ENCODE data around the gene ATP7B.
"Not testable (repeated sequence)": the region's sequence is repeated elsewhere in the genome, so short reads cannot be mapped to it uniquely, and the experiment has no call there.

Gene ATP7B

GRCh38 chr13:51916962-51917361, 94.3 kb downstream of the ATP7B start:
- no peak overlapping the region for H3K9ac ChIP-seq (ENCODE audit: low read length in 5 of 5)
- no peaks in the 10 kb centered on the region for H3K36me3 ChIP-seq (ENCODE audit: control insufficient read depth in 5 of 5, insufficient read depth in 5 of 5, low read length in 5 of 5)
- H3K27ac ChIP-seq (ENCODE audit: low read depth, low read length): no peak overlapping the region
- H3K4me1 ChIP-seq (ENCODE audit: control insufficient read depth in 5 of 5, insufficient read depth in 5 of 5, low read length in 5 of 5): no peaks in the 10 kb centered on the region
- no peaks in the 10 kb centered on the region for H3K9me3 ChIP-seq (ENCODE audit: control insufficient read depth in 5 of 5, low read length in 5 of 5)
- H3K27me3 ChIP-seq (ENCODE audit: control insufficient read depth in 5 of 5, insufficient read depth in 4 of 5, low read length in 5 of 5): no peaks in the 10 kb centered on the region
- no peak overlapping the region for H3K4me3 ChIP-seq (ENCODE audit: low read depth in 1 of 5, low read length in 5 of 5)

DNA sequence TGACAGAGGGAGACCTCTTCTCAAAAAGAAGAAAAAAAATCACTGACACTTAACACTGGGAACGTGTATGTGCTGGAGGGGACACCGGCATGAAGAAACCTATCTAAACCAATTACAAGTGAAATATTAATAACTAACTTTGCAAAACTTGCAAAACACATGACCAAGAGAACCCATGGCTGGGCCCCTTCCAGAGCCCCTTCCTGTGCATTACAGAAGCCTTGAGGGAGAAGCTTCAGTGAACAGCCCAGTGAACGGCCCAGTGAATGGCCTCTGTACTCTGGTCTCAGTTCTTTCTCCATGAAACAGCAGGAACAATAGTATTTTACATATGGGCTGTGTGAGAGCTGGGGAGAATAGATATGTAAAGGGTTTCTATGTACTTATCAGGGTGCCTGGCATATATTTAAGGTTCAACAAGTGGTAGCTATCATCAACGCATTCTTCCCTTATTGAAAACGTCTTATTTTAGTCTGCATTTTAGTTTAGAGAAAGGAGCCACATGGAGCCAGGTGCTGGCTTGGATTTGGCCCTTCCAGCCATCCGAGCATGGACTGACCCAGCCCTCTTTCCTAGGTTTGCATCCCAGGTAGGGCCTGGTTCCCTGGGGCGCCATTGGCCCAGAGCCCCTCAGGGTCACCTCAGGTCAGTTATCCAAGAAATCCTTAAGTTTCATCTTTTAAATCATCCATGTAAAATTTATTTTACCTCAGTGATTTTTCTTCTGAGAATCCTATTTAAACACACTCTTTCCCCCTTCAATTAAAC, 95.0 kb downstream of the ATP7B start:
- Histone ChIP-seq H3K4me3 (ENCODE audit: low read depth in 1 of 5, low read length in 5 of 5) (no peak overlapping the region), H3K27me3 (ENCODE audit: control insufficient read depth in 5 of 5, insufficient read depth in 4 of 5, low read length in 5 of 5) (no peaks in the 10 kb centered on the region), H3K9me3 (ENCODE audit: control insufficient read depth in 5 of 5, low read length in 5 of 5) (no peaks in the 10 kb centered on the region), H3K27ac (ENCODE audit: low read depth, low read length) (no peak overlapping the region), H3K9ac (ENCODE audit: low read length in 5 of 5) (no peak overlapping the region), H3K36me3 (ENCODE audit: control insufficient read depth in 5 of 5, insufficient read depth in 5 of 5, low read length in 5 of 5) (no peaks in the 10 kb centered on the region), H3K4me1 (ENCODE audit: control insufficient read depth in 5 of 5, insufficient read depth in 5 of 5, low read length in 5 of 5) (no peaks in the 10 kb centered on the region)

- Histone ChIP-seq H3K4me1 (ENCODE audit: control insufficient read depth in 5 of 5, insufficient read depth in 5 of 5, low read length in 5 of 5) (no peaks in the 10 kb centered on the region), H3K4me3 (ENCODE audit: low read depth in 1 of 5, low read length in 5 of 5) (no peak overlapping the region), H3K27ac (ENCODE audit: low read depth, low read length) (no peak overlapping the region), H3K36me3 (ENCODE audit: control insufficient read depth in 5 of 5, insufficient read depth in 5 of 5, low read length in 5 of 5) (no peaks in the 10 kb centered on the region), H3K9ac (ENCODE audit: low read length in 5 of 5) (no peak overlapping the region), H3K9me3 (ENCODE audit: control insufficient read depth in 5 of 5, low read length in 5 of 5) (no peaks in the 10 kb centered on the region), H3K27me3 (ENCODE audit: control insufficient read depth in 5 of 5, insufficient read depth in 4 of 5, low read length in 5 of 5) (no peaks in the 10 kb centered on the region)
Measured at GRCh38 chr13:51914137-51914493, 97.1 kb downstream of the ATP7B start.

- Histone ChIP-seq H3K4me1 (ENCODE audit: control insufficient read depth in 5 of 5, insufficient read depth in 5 of 5, low read length in 5 of 5) (no peaks in the 10 kb centered on the region), H3K27me3 (ENCODE audit: control insufficient read depth in 5 of 5, insufficient read depth in 4 of 5, low read length in 5 of 5) (no peaks in the 10 kb centered on the region), H3K9ac (ENCODE audit: low read length in 5 of 5) (no peak overlapping the region), H3K9me3 (ENCODE audit: control insufficient read depth in 5 of 5, low read length in 5 of 5) (no peaks in the 10 kb centered on the region), H3K4me3 (ENCODE audit: low read depth in 1 of 5, low read length in 5 of 5) (no peak overlapping the region), H3K27ac (ENCODE audit: low read depth, low read length) (no peak overlapping the region), H3K36me3 (ENCODE audit: control insufficient read depth in 5 of 5, insufficient read depth in 5 of 5, low read length in 5 of 5) (no peaks in the 10 kb centered on the region)
Measured at GRCh38 chr13:51913421-51914136, 97.7 kb downstream of the ATP7B start.

- no peak overlapping the region for H3K4me3 ChIP-seq (ENCODE audit: low read depth in 1 of 5, low read length in 5 of 5)
- H3K36me3 ChIP-seq (ENCODE audit: control insufficient read depth in 5 of 5, insufficient read depth in 5 of 5, low read length in 5 of 5): no peaks in the 10 kb centered on the region
- H3K4me1 ChIP-seq (ENCODE audit: control insufficient read depth in 5 of 5, insufficient read depth in 5 of 5, low read length in 5 of 5): no peaks in the 10 kb centered on the region
- H3K9ac ChIP-seq (ENCODE audit: low read length in 5 of 5): no peak overlapping the region
- no peak overlapping the region for H3K27ac ChIP-seq (ENCODE audit: low read depth, low read length)
- no peaks in the 10 kb centered on the region for H3K9me3 ChIP-seq (ENCODE audit: control insufficient read depth in 5 of 5, low read length in 5 of 5)
- H3K27me3 ChIP-seq (ENCODE audit: control insufficient read depth in 5 of 5, insufficient read depth in 4 of 5, low read length in 5 of 5): no peaks in the 10 kb centered on the region
Measured at GRCh38 chr13:51912511-51913225, 98.6 kb downstream of the ATP7B start.

DNA sequence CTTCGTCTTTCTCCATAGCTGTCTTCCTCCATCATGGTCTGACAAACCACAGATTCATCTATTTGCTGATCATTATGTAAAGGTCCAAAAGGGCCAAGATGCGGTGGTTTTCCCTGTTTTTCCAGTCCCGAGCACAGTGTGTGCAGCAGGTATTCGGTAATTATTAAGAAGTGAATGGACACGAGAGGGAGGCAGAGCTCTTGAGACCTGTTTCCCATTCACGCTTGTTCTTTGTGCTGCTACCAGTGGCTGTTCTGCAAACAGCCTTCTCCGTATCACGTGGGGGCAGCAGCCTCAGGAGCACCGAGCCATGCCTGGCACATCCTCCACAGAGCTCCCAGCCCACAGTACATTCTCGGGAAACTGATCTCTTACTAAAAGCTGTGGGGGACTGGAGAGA, 99.2 kb downstream of the ATP7B start:
- Histone ChIP-seq H3K27me3 (ENCODE audit: control insufficient read depth in 5 of 5, insufficient read depth in 4 of 5, low read length in 5 of 5) (no peaks in the 10 kb centered on the region), H3K27ac (ENCODE audit: low read depth, low read length) (no peak overlapping the region), H3K4me3 (ENCODE audit: low read depth in 1 of 5, low read length in 5 of 5) (no peak overlapping the region), H3K9ac (ENCODE audit: low read length in 5 of 5) (no peak overlapping the region), H3K4me1 (ENCODE audit: control insufficient read depth in 5 of 5, insufficient read depth in 5 of 5, low read length in 5 of 5) (no peaks in the 10 kb centered on the region), H3K9me3 (ENCODE audit: control insufficient read depth in 5 of 5, low read length in 5 of 5) (no peaks in the 10 kb centered on the region), H3K36me3 (ENCODE audit: control insufficient read depth in 5 of 5, insufficient read depth in 5 of 5, low read length in 5 of 5) (no peaks in the 10 kb centered on the region)

GRCh38 chr13:51910508-51910907, 100.7 kb downstream of the ATP7B start:
- H3K27me3 ChIP-seq (ENCODE audit: control insufficient read depth in 5 of 5, insufficient read depth in 4 of 5, low read length in 5 of 5): no peaks in the 10 kb centered on the region
- no peak overlapping the region for H3K9ac ChIP-seq (ENCODE audit: low read length in 5 of 5)
- H3K4me1 ChIP-seq (ENCODE audit: control insufficient read depth in 5 of 5, insufficient read depth in 5 of 5, low read length in 5 of 5): peaks cover 0 to 3% (median 0%) of the 10 kb centered on the region in 5 donors
- H3K36me3 ChIP-seq (ENCODE audit: control insufficient read depth in 5 of 5, insufficient read depth in 5 of 5, low read length in 5 of 5): no peaks in the 10 kb centered on the region
- H3K4me3 ChIP-seq (ENCODE audit: low read depth in 1 of 5, low read length in 5 of 5): no peak overlapping the region
- H3K27ac ChIP-seq (ENCODE audit: low read depth, low read length): no peak overlapping the region
- no peaks in the 10 kb centered on the region for H3K9me3 ChIP-seq (ENCODE audit: control insufficient read depth in 5 of 5, low read length in 5 of 5)

- not testable (repeated sequence) for H3K4me1 ChIP-seq (ENCODE audit: control insufficient read depth in 5 of 5, insufficient read depth in 5 of 5, low read length in 5 of 5); H3K9ac ChIP-seq (ENCODE audit: low read length in 5 of 5); H3K4me3 ChIP-seq (ENCODE audit: low read depth in 1 of 5, low read length in 5 of 5); H3K27me3 ChIP-seq (ENCODE audit: control insufficient read depth in 5 of 5, insufficient read depth in 4 of 5, low read length in 5 of 5); H3K9me3 ChIP-seq (ENCODE audit: control insufficient read depth in 5 of 5, low read length in 5 of 5); H3K27ac ChIP-seq (ENCODE audit: low read depth, low read length); H3K36me3 ChIP-seq (ENCODE audit: control insufficient read depth in 5 of 5, insufficient read depth in 5 of 5, low read length in 5 of 5)
Measured at GRCh38 chr13:51909265-51909664, 102.0 kb downstream of the ATP7B start.

GRCh38 chr13:51907040-51907732, 104.1 kb downstream of the ATP7B start:
- Histone ChIP-seq H3K27me3 (ENCODE audit: control insufficient read depth in 5 of 5, insufficient read depth in 4 of 5, low read length in 5 of 5) (no peaks in the 10 kb centered on the region), H3K4me3 (ENCODE audit: low read depth in 1 of 5, low read length in 5 of 5) (no peak overlapping the region), H3K4me1 (ENCODE audit: control insufficient read depth in 5 of 5, insufficient read depth in 5 of 5, low read length in 5 of 5) (peaks cover 0 to 3% (median 0%) of the 10 kb centered on the region in 5 donors), H3K27ac (ENCODE audit: low read depth, low read length) (no peak overlapping the region), H3K9me3 (ENCODE audit: control insufficient read depth in 5 of 5, low read length in 5 of 5) (no peaks in the 10 kb centered on the region), H3K9ac (ENCODE audit: low read length in 5 of 5) (no peak overlapping the region), H3K36me3 (ENCODE audit: control insufficient read depth in 5 of 5, insufficient read depth in 5 of 5, low read length in 5 of 5) (no peaks in the 10 kb centered on the region)

GRCh38 chr13:51906581-51906980, 104.7 kb downstream of the ATP7B start:
- Histone ChIP-seq H3K27me3 (ENCODE audit: control insufficient read depth in 5 of 5, insufficient read depth in 4 of 5, low read length in 5 of 5) (no peaks in the 10 kb centered on the region), H3K4me1 (ENCODE audit: control insufficient read depth in 5 of 5, insufficient read depth in 5 of 5, low read length in 5 of 5) (peaks cover 0 to 3% (median 0%) of the 10 kb centered on the region in 5 donors), H3K9ac (ENCODE audit: low read length in 5 of 5) (no peak overlapping the region), H3K36me3 (ENCODE audit: control insufficient read depth in 5 of 5, insufficient read depth in 5 of 5, low read length in 5 of 5) (no peaks in the 10 kb centered on the region), H3K4me3 (ENCODE audit: low read depth in 1 of 5, low read length in 5 of 5) (no peak overlapping the region), H3K9me3 (ENCODE audit: control insufficient read depth in 5 of 5, low read length in 5 of 5) (no peaks in the 10 kb centered on the region), H3K27ac (ENCODE audit: low read depth, low read length) (no peak overlapping the region)

All from subcutaneous abdominal adipose tissue (tissue), 5 donors.